Endothelial cell of umbilical vein (primary cell): Measurements from ENCODE around the gene DEPDC7. TPM values are rescaled to one million over a fixed set of nuclear protein-coding genes. Genes with fewer than 3 reads are reported as not detected.

ENCODE experiments used
- BruUV-seq: library from RNA; stranded (reverse); fragments of 400-500 nt; replicated peaks from 2 replicates; lab custom pipeline; 2021; lab: Mats Ljungman, UMichigan
- CTCF ChIA-PET: fragments of 300-600, 350-600 bp; sonication (Branson Sonifier 250); formaldehyde crosslinking; loops from one replicate; lab custom pipeline; 2021; ENCODE audit warnings: antibody characterized with exemption, inconsistent platforms; lab: Charles Lee
- POLR2A ChIA-PET: fragments of 300-600, 350-600 bp; sonication (Branson Sonifier 250); formaldehyde crosslinking; loops from one replicate; lab custom pipeline; 2021; ENCODE audit warnings: antibody characterized with exemption, inconsistent platforms; lab: Charles Lee
- DNase-seq: peaks from one replicate; pipeline ENCODE4 v3.0.0-alpha.2; 2011; ENCODE audit warnings: low read depth, low spot score
- FAIRE-seq: peaks from 2 replicates; lab custom pipeline; 2011; peaks lifted over from hg19 to GRCh38; lab: Jason Lieb, UNC
- H2AFZ ChIP-seq: 2 replicates; pipeline ENCODE4 v1.6.0; 2012; ENCODE audit warnings: low read depth, low read length, control low read depth, inconsistent platforms
- H3K27ac ChIP-seq: 2 replicates; pipeline ENCODE4 v1.5.1; 2011; ENCODE audit warnings: low read depth, mild to moderate bottlenecking, control low read depth, low read length, moderate library complexity; ENCODE audit not compliant: insufficient read depth
- H3K27me3 ChIP-seq, 2 experiments: 2 replicates each; pipeline versions ENCODE4 v1.6.0 to v1.6.1; 2011; ENCODE audit warnings: low read length in 2 of 2, mixed read lengths in 1 of 2; ENCODE audit not compliant: control insufficient read depth in 2 of 2, insufficient read depth in 2 of 2
- H3K36me3 ChIP-seq, 2 experiments: 2 replicates in 1 of 2; 3 replicates in 1 of 2; pipeline ENCODE4 v1.5.1; 2011; ENCODE audit warnings: low read length in 2 of 2, mild to moderate bottlenecking in 1 of 2, moderate library complexity in 1 of 2; ENCODE audit not compliant: control insufficient read depth in 2 of 2, insufficient read depth in 2 of 2; ENCODE audit errors: extremely low read depth in 1 of 2
- H3K4me1 ChIP-seq: 3 replicates; pipeline ENCODE4 v1.5.1; 2011; ENCODE audit warnings: mild to moderate bottlenecking, low read length; ENCODE audit not compliant: control insufficient read depth, insufficient read depth; ENCODE audit errors: extremely low read depth
- H3K4me2 ChIP-seq: 2 replicates; pipeline ENCODE4 v1.6.1; 2011; ENCODE audit warnings: low read length, control low read depth, mixed read lengths; ENCODE audit not compliant: insufficient read depth
- H3K4me3 ChIP-seq, 3 experiments: fragments of 200-600 bp in 1 of 3; sonication (generic), shearing (Covaris generic) in 1 of 3; replicated peaks in 1 of 3; 2 replicates each; pipeline ENCODE4 v1.5.1; 2011 to 2016; ENCODE audit warnings: control low read depth in 3 of 3, low read length in 3 of 3, mild to moderate bottlenecking in 2 of 3, inconsistent platforms in 1 of 3, low read depth in 1 of 3, moderate library complexity in 1 of 3; ENCODE audit not compliant: insufficient read depth in 1 of 3
- H3K79me2 ChIP-seq: 2 replicates; pipeline ENCODE4 v1.6.0; 2012; ENCODE audit warnings: low read length, inconsistent platforms; ENCODE audit not compliant: control insufficient read depth, insufficient read depth
- H3K9ac ChIP-seq: replicated peaks from 2 replicates; pipeline ENCODE3; 2011; ENCODE audit warnings: low read length, control low read depth; ENCODE audit not compliant: insufficient read depth; ENCODE audit errors: extremely low read depth
- H3K9me1 ChIP-seq: replicated peaks from 3 replicates; pipeline ENCODE4 v1.6.0; 2011; ENCODE audit warnings: mild to moderate bottlenecking, low read length; ENCODE audit not compliant: control insufficient read depth, insufficient read depth; ENCODE audit errors: extremely low read depth
- H3K9me3 ChIP-seq: replicated peaks from 2 replicates; pipeline ENCODE4 v1.5.1; 2012; ENCODE audit warnings: low read length, inconsistent platforms; ENCODE audit not compliant: control insufficient read depth, insufficient read depth
- H4K20me1 ChIP-seq: replicated peaks from 2 replicates; pipeline ENCODE3; 2011; ENCODE audit warnings: mild to moderate bottlenecking, low read length; ENCODE audit not compliant: control insufficient read depth, insufficient read depth; ENCODE audit errors: extremely low read depth
- EZH2 ChIP-seq: IDR thresholded peaks from 2 replicates; pipeline ENCODE4 v1.6.1; 2012; ENCODE audit warnings: borderline replicate concordance, low read depth, mild to moderate bottlenecking, moderate library complexity, low read length, inconsistent platforms; ENCODE audit not compliant: severe bottlenecking
- FOS ChIP-seq: IDR thresholded peaks from 2 replicates; pipeline ENCODE4 v1.6.1; 2011; ENCODE audit warnings: mild to moderate bottlenecking, low read length, moderate library complexity, borderline replicate concordance; ENCODE audit not compliant: insufficient read depth
- GATA2 ChIP-seq: IDR thresholded peaks from 2 replicates; pipeline ENCODE4 v1.7.0; 2011; ENCODE audit warnings: low read depth, mild to moderate bottlenecking, moderate library complexity, mixed read lengths, low read length; ENCODE audit not compliant: insufficient read length, insufficient read depth
- JUN ChIP-seq: IDR thresholded peaks from 2 replicates; pipeline ENCODE4 v1.6.1; 2011; ENCODE audit warnings: borderline replicate concordance, low read depth; ENCODE audit not compliant: insufficient read length, insufficient read depth
- POLR2A ChIP-seq: IDR thresholded peaks from 2 replicates; pipeline ENCODE4 v1.6.1; 2012; ENCODE audit warnings: low read depth, mild to moderate bottlenecking, control low read depth, low read length
- POLR2AphosphoS5 ChIP-seq: IDR thresholded peaks from 2 replicates; pipeline ENCODE4 v1.6.1; 2012; ENCODE audit warnings: low read depth, mild to moderate bottlenecking, control low read depth, low read length, moderate library complexity; ENCODE audit not compliant: insufficient read depth
- dilution Hi-C: fragments of 300-500 bp; cut with MboI; formaldehyde crosslinking; loops from one replicate; pipeline ENCODE4 v1.15.0; 2019; ENCODE audit warnings: low sequenced_read_pairs; ENCODE audit not compliant: extremely low pct_ligation_motif_present
- intact Hi-C: fragments of 100-400 bp; cut with micrococcal nuclease; formaldehyde crosslinking; loops from one replicate; pipeline ENCODE4 v1.10.0; 2022
- polyA plus RNA-seq, 4 experiments: library from polyadenylated mRNA; depleted of rRNA in 3 of 4; stranded (reverse) in 3 of 4; unstranded in 1 of 4; fragments of >200 nt; gene quantifications; 2 replicates each; pipeline versions ENCODE4 v1.2.1 to v1.2.3, GENCODE V29; 2011 to 2012; ENCODE audit warnings: missing spikeins in 1 of 4
- total RNA-seq: library from RNA; stranded (reverse); gene quantifications from 2 replicates; pipeline ENCODE4 v1.2.3, GENCODE V29; 2021
- TF ChIP-seq, protein P1 (sequence below): IDR thresholded peaks from 2 replicates; pipeline ENCODE4 v1.6.1; 2011; ENCODE audit not compliant: insufficient read depth, insufficient read length

Gene DEPDC7
- total and polyA plus RNA-seq, 2 donors (not counting 3 experiments of a cell fraction or from before 2014, with no cell fraction given), result 0.08 TPM; not detected in 1

DNA sequence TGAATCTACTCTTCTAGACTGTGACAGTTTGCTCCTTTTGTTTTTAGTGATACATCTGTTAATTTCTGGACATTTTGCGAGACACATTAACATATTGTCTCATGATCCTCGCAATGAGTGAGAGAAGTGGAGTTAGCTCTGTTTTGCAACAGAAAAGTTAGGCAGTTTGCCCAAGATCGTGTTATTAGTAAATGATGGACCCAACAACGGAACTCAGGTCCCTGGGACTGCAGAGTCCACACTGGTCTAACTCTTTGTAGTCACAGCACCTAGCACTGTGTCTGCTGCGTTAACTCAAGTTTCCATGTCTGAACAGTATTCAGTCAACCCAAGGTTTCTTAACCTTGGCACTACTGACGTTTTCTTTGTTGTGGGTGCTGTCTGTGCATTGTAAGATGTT, 3.2 kb downstream of the DEPDC7 start:
- no TSS peak for BruUV-seq
- Histone ChIP-seq H3K9me1 (no peaks in the 10 kb centered on the region), H3K79me2 (no peaks in the 10 kb centered on the region), H3K27me3 (peaks cover 20 to 38% of the 10 kb centered on the region in 2 experiments), H3K4me2 (no peak overlapping the region), H3K9me3 (no peaks in the 10 kb centered on the region), H3K4me1 (peaks cover 5% of the 10 kb centered on the region), H3K4me3 (no peak overlapping the region), H3K9ac (no peak overlapping the region), H2AFZ (no peak overlapping the region), H3K27ac (no peak overlapping the region), H4K20me1 (no peaks in the 10 kb centered on the region), H3K36me3 (no peaks in the 10 kb centered on the region)
- intact Hi-C loops (no loop called here), dilution Hi-C loops (no loop called here)
- ChIA-PET CTCF (no interaction called here), POLR2A (no interaction called here)
- DNase-seq, result no peak
- no peak for FAIRE-seq
- TF ChIP-seq POLR2AphosphoS5, result no peak
- no peak for TF ChIP-seq EZH2

DNA sequence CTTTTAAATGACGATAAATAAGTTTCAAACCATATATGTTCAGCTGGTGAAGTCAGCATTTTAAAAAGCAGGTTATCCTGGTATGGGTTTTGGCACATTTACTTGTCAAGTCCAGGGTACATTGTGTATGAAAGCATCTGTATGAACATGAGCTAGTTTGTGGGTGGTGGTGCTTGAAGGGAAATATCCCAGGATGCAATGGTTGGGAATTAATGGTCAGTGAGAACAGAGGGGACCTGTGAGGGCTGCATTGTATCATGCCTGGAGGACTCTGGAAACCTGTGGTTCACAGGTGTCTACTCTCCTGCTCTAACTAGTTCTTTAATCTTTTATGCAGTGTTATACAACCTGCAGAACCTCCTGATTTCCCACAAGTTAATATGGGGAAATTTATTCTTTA, 5.8 kb downstream of the DEPDC7 start:
- no TSS peak for BruUV-seq
- no peaks in the 10 kb centered on the region for H3K79me2 ChIP-seq
- H3K27me3 ChIP-seq, result peaks cover 18 to 42% of the 10 kb centered on the region in 2 experiments
- CTCF ChIA-PET, result interaction anchor here (1.1 to 1.7 kb wide), 4 partner anchors 11 to 21 kb away, joined by 3 to 6 read pairs (median 4); partner anchors contain the start of gene TCP11L1
- H3K9ac ChIP-seq, result no peak overlapping the region
- dilution Hi-C loops, result no loop called here
- H3K9me3 ChIP-seq, result no peaks in the 10 kb centered on the region
- intact Hi-C loops, result no loop called here
- no peak for FAIRE-seq
- no peaks in the 10 kb centered on the region for H4K20me1 ChIP-seq
- H2AFZ ChIP-seq, result no peak overlapping the region
- no peaks in the 10 kb centered on the region for H3K36me3 ChIP-seq
- TF ChIP-seq GATA2, result no peak
- TF ChIP-seq FOS, result no peak
- TF ChIP-seq, protein P1, sequence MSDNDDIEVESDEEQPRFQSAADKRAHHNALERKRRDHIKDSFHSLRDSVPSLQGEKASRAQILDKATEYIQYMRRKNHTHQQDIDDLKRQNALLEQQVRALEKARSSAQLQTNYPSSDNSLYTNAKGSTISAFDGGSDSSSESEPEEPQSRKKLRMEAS, result no peak
- no peak for TF ChIP-seq POLR2A
- no peak for TF ChIP-seq JUN
- H3K4me2 ChIP-seq, result no peak overlapping the region
- no peaks in the 10 kb centered on the region for H3K9me1 ChIP-seq
- no peak for DNase-seq
- H3K4me3 ChIP-seq, result no peak overlapping the region
- no peak overlapping the region for H3K27ac ChIP-seq
- POLR2A ChIA-PET, result no interaction called here
- H3K4me1 ChIP-seq, result no peaks in the 10 kb centered on the region
